GM19025 (cell line): ENCODE data around the gene RAPGEF1.

Experiments
- ATAC-seq: cut with Tn5 transposase; IDR thresholded peaks from one replicate; pipeline ENCODE4 v1.9.1; 2021; ENCODE audit warnings: mild to moderate bottlenecking, low read depth, moderate library complexity; ENCODE audit not compliant: unreplicated experiment

The RAPGEF1 gene

DNA sequence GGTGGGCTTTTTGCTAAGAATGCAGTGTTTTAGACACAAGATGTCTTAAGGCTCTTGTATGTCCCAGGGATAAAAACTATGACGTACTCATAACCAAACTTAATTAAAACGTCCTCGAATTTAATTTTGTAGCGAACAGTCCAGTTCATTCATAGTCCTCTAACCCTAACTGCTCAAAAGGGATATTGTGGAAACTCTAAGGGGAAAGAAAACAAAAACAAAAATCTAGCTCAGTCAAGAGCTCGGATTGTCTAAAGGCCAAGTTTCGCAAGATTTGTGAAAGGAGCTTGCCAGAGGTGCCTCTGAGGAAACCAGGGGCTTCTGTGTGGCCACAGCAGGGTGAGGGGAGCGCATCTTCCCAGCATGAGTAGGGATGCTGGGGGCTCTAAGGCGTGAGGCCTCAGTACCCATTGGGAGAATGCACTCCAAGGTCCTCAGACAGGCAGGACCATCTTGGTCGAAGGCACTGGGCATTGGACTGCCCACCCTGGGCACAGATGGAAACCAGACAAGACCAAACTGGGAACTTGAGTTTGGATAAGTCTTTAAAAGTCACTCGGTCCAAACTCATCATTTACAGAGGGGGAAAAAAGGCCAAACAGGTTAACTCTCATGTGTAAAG is 122.8 kb downstream of the RAPGEF1 start:
- no peak for ATAC-seq

DNA sequence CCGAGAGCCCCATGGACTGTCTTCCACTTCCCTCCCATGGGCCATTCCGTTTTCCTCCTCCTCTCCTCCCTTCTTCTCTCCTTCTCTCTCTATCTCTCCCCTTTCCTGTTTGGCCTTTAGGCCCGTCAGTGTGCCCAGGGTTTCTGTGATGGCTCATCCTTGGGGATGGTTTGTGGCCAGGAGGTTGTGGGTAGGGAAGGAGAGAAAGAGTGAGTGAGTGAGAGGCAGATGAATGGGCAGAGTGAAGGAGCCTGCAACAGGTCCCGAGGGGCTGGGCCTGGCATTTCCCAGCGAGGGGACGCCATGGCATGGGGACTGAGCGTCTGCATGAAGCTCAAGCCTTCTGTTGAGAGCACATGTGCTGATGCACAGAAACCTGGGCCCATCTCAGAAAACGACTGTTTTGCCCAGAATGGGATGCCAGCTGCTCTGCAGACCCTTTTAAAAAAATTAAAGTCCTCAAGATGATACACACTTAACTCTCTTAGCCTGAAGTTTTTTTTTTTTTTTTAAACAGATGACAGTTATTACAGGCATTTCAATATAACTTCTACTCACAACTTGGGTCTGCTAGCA is 125.4 kb downstream of the RAPGEF1 start:
- no peak for ATAC-seq

DNA sequence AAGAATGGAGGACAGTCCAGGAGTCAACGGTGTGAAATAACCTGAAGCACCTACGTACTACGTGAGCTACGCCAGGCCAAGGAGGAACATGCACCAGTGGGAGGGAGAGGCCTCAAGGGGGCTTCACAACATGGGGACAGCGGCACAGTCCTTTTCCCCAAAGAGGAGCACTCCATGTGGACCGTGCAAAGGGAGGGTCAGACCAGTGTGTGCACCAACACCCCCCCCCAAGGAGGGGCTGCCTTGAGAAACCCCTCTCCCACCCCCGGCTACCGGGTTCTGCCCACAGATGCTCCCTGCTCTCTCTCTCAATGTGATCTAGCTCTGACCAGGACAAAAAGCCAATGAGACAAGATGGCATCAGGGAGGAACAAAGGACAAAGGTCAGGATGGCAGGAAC is 126.0 kb downstream of the RAPGEF1 start:
- ATAC-seq, result no peak

DNA sequence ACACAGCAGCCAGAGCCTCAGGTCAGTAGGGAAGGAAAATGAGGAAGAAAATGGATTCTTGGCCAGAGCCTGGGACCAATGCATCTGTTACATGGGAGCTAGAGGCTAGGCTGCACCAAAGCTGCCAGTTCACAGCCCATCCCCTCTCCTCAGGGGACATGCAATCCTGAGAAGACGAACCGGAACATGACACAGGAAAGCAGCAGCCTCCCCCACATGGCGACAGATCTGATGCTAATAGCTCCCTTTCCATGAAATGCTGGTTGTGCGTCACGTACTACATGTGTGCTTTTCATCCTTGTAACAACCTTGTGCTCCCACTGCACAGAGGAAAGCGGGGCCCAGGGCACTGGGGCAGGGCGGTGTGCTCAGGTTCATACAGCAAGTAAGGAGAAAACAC is 127.0 kb downstream of the RAPGEF1 start:
- ATAC-seq, result no peak

DNA sequence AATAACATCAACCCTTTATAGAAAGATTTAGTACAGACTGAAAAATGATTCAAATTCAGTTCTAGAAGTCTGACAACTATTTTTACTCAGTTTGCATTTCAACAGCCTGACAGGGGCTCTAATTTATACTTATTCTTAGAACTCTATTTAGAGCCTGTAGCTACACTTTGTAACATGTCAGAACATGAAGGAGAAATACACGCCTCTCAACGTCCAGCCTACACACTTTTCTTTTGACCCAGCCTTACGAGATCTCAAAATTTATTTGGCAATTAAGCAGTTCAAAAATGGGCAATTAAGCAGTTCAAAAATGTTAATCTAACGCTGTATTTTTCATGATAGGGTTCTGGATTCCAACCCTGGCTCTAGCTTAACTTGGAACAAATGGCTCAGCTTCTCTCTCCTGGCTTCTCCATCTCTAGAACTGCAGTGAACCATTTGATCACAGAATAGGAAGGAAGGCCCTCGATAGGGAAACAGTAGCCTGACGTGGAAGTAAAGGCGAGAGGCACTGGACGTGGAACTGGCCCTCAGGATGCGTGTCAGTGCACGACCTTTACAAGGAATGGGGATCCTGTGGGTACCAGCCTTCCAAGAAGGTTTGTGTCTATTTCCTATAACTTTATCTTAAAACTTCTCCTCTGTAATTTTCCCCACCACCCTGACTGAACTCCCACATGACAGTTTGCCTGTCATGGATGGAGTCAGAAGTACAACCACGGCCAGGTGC is 128.1 kb downstream of the RAPGEF1 start:
- ATAC-seq, result no peak

DNA sequence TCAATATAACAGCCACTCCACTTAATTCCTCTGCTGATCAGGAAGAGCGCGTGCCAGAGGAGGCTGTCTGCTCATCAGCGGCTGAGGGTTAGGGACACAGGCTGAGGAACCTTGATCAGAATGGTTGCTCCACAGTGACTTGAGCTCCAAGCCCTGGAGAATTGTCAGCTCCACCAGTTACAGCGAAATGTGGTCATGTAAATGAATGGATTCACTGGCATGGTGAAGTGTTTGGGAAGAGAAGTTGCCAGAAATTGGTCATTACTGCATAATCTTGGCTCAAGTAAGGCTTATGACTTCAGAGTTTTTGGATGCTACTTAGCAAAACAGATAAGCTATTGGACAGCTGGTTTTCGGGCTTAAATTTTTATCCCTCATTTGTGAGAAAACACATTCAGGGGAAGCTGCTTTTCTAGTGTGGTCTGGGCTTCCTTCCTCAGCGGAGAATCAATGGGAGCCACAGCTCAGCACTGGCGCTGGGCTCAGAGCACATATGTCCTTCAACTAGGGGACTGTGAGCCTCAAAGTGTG is 129.6 kb downstream of the RAPGEF1 start:
- ATAC-seq, result no peak

DNA sequence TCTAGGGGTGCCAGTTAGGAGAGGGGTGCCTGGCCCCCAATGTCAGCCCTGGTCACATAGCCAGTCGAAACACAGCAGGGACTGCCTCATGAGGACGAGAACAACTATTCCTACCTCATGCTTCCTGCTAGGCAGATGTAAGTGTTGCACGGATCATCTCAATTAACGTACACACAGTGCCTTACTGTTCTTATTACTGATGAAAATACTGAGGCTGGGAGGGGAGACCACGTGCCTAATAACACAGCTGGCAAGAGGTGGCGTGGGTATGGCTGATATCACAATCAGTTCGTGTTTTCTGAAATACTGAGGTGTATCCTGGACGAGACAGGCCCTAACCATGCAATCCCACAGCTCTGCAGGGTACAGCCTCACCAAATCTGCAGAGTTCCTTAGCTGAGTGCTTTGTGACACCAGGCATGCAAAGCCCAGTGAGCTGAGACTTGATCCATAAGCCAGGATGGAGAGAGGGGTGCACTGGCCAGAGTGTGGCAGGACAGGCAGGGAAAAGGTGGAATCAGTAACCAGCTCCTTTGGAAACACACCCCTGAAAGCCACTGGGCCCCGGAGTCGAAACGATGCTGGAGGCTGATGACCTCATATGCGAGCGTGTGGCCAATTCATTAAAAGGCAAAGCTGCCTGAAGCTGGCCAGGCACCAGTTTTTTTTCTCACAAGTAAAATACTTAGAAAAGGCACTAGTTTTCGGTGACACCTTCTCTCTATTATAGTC is 130.6 kb downstream of the RAPGEF1 start:
- no peak for ATAC-seq

DNA sequence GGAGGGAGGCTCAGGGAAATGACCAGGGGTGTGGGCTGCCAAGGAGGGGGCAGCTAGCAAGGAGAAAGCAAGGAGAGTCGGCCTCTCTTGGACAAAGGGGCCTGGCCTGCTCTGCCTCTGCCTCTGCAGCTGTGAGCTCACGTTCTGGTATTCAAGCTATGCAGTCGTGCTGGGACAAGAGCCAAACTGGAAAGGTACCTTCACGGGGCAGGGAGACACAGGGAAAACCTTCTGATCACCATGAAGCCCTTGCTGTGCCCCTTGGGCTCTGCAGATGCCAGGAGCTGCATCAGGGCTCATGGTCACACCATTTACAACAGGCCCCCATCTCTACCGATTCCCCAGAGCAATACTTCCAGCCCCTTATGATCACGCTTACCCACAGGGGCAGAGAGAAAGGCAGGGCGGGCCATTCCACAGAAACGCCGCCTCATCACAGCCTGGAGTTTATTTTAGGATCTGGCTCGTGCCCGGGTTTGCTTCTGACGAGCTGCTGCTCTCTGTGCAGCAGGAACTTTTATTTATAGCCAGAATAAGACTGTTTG is 131.3 kb downstream of the RAPGEF1 start:
- no peak for ATAC-seq

DNA sequence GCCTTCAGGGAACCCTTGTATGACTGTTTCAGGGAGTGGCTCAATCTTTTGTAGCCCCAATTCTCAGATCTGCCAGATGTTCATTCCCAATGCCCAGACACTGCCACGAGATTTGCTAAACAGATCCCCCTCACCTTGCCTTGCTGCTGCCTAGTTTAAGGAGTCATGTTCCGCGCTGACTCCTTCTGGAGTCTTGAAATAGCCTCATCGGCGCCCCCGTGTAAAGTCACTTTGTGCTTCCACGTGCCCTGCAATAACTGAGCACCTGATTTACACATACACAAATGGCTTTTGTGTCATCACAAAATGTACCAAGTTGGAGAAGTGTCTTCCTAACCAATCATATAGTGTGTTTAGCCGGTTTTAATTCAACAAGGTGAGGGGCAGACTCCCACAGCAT is 132.3 kb downstream of the RAPGEF1 start:
- ATAC-seq, result no peak

DNA sequence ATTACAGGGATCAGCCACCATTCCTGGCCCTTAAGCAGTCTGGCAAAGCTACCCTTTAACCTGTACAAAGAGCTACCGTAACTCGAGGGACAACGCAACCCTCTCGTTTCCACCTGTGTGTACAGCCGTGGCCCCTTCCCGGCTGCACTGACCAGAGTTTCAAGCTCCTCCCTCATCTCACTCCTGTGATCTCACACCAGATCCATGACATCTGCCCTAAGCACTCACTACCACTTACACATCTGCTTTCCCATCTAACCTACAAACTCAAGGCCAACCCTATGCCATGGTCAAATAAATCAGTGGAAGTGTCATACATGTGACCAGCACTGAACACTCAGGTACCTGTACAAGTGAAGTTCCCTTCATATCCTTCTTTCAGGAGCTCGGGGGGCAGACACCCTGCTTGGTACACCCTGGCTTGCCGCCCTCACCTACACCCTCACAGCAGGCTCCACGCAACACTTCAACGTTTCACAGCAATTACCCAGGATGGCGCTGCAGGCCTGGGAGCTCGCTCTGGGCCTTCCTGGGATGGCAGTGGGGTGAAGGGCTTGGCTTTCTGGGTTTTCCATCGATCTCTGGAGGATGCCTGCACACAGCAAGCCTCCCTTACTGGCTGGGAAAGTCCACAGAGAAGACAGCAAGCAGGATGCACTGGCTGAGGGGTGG is 132.8 kb downstream of the RAPGEF1 start:
- ATAC-seq, result no peak

DNA sequence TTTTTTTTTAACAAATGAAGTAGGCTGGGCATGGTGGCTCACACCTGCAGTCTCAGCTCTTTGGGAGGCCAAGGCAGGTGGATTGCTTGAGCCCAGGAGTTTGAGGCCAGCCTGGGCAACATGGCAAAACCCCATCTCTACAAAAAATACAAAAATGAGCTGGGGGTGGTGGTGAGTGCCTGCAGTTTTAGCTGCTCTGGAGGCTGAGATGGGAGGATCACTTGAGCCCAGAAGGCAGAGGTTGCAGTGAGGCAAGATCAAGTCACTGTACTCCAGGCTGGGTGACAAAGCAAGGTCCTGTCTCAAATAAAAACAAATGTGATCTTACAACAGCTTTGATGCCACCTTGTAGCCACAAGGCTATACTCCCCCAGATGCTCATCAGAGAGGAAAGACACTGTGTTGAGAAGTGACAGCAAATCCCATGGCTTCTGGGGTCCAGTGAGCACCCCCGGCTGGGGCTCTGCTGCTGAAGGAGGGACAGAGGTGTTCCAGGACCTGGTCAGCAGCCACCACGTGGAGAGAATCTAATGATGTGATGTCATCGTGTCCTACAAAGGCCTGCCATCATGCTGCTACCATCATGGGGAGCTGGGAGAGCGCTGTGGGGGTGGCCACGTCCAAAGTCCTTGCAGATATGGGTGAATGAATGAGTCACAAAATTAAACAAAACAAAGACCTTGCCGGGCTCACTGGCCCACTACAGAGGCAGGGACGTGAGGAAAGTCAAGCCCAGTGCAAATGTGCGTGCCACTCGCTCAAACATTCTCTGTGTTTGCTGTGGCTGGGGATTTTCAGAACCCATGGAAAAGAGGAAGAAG is 133.9 kb downstream of the RAPGEF1 start:
- no peak for ATAC-seq

DNA sequence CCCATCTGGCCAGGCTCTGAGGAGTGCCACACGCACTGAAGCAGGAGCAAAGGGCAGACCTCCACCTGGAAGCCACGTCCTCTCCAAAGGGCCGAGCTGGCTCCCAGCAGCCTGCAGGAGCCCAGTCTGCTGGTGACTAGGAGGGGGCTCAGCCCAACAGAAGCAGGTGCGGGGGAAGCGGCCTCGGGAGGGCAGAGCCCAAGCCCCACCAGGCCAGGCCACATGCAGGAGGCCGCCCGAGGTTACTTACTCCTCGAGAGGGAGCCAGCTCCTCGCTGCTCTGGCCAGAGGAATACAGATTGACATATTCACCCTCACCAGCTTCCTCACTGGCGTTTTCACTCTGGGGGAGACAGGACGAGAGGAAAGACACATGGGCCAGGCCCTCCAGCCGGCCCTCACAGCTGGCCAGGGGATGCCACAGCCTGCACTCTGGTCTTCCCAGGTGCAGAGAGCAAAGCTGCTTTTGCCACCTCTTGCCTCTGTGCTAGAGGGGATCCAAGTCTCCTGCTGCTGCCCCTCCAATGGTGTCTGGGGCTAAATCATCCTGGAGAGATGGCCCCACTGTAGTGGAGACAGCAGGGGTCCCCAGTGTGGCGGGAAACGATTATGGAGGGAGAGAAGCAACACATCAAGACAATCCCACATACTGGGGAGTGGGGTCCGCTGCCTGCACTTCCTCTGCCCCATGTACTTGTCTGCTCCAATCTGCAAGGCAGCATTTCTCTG is 136.0 kb downstream of the RAPGEF1 start:
- no peak for ATAC-seq

DNA sequence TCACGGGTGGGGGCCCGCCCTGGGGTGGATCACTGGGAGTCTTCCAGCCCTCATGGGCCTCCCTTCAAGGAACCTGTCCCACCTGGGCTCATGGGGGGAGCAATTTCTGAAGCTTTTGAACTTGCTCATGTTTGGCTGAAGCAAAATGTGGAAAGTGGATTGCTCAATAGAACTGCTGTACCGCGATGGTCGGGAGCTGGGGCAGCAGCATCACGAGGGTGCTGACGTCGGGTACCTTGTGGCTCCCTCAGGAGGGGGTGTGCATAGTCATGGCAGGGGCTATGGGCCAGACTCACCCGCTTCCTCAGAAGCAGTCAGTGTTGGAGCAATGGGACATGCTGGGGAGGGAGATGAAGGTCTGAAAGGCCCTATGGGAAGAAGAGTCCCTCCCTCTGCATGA is 136.7 kb downstream of the RAPGEF1 start:
- no peak for ATAC-seq

DNA sequence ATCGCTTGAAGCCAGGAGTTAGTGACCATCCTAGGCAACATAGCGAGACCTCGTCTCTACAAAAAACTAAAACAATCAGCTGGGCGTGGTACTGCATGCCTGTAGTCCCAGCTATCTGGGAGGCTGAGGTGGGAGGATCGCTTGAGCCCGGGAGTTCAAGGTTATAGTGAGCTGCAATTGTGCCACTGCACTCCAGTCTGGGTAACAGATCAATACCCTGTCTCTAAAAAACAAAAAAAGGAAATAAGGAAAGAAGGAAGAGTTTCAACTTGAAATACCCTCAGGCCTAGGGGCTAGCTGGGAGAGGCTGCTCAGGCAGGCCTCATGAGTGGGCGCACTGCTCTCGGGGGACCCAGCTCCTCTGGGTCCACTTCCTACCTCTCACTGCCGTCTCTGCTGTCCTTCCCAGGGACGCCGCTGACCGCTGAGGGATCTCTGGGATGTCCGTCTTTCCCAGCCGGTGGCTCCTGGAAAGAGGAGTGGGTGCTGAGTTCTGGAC is 138.1 kb downstream of the RAPGEF1 start:
- ATAC-seq, result no peak

DNA sequence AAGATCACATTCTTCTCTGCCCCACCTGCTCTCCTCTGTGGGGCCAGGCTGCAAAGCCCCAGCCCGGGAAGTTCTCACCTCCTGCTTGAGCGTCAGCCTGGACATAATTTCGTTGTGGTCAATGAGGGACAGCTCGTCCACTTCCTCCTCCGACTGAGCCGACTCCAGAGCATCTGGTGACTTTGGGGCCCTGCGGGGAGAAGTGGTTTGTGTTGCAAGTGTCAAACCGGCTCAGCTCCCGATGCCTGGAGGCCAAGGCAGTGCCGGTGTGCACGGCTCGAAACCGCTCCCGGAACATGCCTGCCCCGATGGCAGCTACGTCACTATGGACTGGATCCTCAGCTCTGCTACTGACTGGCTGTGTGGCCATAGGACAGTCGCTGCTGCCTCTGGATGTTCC is 141.8 kb downstream of the RAPGEF1 start:
- ATAC-seq, result no peak

DNA sequence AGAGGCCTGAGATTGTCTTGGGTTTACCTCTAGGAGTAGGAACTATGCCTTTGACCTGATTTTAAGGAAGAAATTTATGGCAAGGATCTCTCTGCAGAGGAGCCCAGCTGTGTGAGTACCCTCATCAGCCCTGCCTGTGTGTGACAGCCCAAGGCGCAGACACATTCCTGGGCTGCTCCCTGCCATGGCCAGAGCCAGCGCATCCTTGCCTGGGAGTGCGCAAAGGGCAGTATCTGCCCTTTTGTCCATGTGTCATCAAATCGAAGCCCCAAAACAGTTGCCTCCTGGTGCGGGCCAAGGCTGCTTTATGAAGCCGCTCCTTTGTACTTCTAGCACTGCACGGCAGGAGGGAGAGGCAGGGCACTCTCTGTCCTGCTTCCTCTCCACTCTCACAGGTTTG is 142.6 kb downstream of the RAPGEF1 start:
- no peak for ATAC-seq

DNA sequence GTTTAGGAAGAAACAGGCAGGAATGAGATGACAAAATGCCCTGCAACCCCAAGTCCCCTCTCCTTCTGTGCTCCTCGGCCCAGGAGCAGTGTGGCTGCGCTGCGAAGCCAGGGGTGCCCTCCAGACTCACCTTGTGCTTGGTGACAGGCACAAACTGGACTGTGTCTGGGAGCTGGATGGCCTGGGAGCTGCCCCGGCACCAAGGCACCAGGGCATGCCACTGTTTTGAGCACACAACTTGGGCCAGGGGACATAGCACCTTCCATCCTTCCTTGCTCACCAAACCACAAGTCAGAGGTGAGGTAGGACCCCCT is 143.5 kb downstream of the RAPGEF1 start:
- no peak for ATAC-seq

DNA sequence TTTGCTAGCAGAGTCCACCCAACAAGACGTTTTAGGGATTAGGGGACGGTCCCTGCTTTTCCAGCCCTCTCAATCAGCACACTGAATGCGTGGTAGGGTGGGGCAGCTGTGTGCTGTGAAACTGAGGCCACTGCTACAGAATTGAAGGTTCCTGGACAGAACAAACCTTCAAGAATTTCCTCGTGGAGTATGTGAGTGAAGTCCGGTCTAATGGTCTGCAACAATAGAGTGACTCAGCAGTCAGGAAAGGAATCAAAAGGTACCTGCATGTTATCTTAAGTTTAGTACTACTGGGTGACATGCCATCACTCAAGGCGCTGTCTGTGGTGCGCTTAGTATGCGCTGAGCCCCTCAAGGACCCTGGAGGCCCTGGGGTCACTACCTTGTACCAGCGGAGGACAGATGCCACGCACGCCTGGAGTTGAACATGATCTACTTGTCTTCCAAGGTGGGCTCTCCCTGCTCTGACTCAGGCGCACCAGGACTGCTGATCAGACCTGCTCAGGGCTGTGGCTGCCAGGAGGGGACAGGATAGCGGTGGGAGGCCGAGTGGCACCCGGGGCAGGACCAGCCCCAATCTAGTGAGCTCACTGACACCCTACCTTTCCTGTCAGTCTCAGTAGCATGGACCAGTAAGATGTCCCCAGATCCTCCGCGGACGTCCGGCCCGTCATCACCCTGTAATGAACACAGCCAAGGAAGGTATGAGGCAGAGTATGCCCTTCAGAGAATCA is 144.0 kb downstream of the RAPGEF1 start:
- ATAC-seq, result no peak
